SK-N-SH (cell line): Measurements from ENCODE around the gene SLAMF6.

Source experiments
- CTCF ChIP-seq: fragments of 200-600 bp; sonication (generic); IDR thresholded peaks from 2 replicates; pipeline ENCODE4 v1.6.1; 2017; ENCODE audit warnings: antibody characterized with exemption, mild to moderate bottlenecking, moderate library complexity
- FOXJ3 ChIP-seq: sonication (generic); formaldehyde crosslinking; IDR thresholded peaks from 2 replicates; pipeline ENCODE4 v1.5.1; 2020; ENCODE audit warnings: mild to moderate bottlenecking, missing genetic modification reagents
- FOXM1 ChIP-seq: IDR thresholded peaks from 2 replicates; pipeline ENCODE4 v1.4.0; 2012; ENCODE audit warnings: low read depth, mild to moderate bottlenecking
- JUND ChIP-seq: IDR thresholded peaks from 2 replicates; pipeline ENCODE4 v1.4.0; 2012
- RFX5 ChIP-seq: IDR thresholded peaks from 2 replicates; pipeline ENCODE4 v1.6.1; 2012; ENCODE audit warnings: mild to moderate bottlenecking, improper control_type of control experiment, low read length
- YY1 ChIP-seq: IDR thresholded peaks from 2 replicates; pipeline ENCODE4 v1.4.0; 2012; ENCODE audit warnings: low read depth, mild to moderate bottlenecking
- TF ChIP-seq, protein P1 (sequence below): fragments of 150-350 bp; IDR thresholded peaks from 2 replicates; pipeline ENCODE4 v1.6.1; 2017; ENCODE audit warnings: antibody characterized with exemption, low read length, low read depth, borderline replicate concordance

- TF ChIP-seq YY1 (no peak), FOXJ3 (CRISPR knock-in tag) (no peak), JUND (no peak), CTCF (no peak), RFX5 (no peak), FOXM1 (no peak)
- TF ChIP-seq, protein P1, sequence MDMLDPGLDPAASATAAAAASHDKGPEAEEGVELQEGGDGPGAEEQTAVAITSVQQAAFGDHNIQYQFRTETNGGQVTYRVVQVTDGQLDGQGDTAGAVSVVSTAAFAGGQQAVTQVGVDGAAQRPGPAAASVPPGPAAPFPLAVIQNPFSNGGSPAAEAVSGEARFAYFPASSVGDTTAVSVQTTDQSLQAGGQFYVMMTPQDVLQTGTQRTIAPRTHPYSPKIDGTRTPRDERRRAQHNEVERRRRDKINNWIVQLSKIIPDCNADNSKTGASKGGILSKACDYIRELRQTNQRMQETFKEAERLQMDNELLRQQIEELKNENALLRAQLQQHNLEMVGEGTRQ = no peak
Observed at GRCh38 chr1:160486453-160486852, 36.6 kb downstream of the SLAMF6 start.
